T-helper 1 cell treated with Interleukin-12 subunit alpha and Interleukin-12 subunit beta and Interleukin-4 antibody, amounts not matched to agents 30 μg/mL and 1 μg/mL, for 36 hours (primary cell): ENCODE results near the gene MYCBP2.
"Not testable (repeated sequence)": the region's sequence is repeated elsewhere in the genome, so short reads cannot be mapped to it uniquely, and the experiment has no call there.

ENCODE experiments used
- H3K27ac Mint-ChIP-seq: one replicate; pipeline ENCODE4 v1.8.0; 2021; ENCODE audit warnings: mild to moderate bottlenecking, mixed read lengths
- H3K27me3 Mint-ChIP-seq: one replicate; pipeline ENCODE4 v1.8.0; 2021; ENCODE audit warnings: low read depth, mixed read lengths
- H3K36me3 Mint-ChIP-seq: one replicate; pipeline ENCODE4 v1.8.0; 2021; ENCODE audit warnings: low read depth, mixed read lengths
- H3K4me1 Mint-ChIP-seq: one replicate; pipeline ENCODE4 v1.8.0; 2021; ENCODE audit warnings: low read depth, mixed read lengths
- H3K4me3 Mint-ChIP-seq: one replicate; pipeline ENCODE4 v1.8.0; 2021; ENCODE audit warnings: mild to moderate bottlenecking, moderate library complexity, mixed read lengths
- H3K9me3 Mint-ChIP-seq: one replicate; pipeline ENCODE4 v1.8.0; 2021; ENCODE audit warnings: mixed read lengths

The MYCBP2 gene

GRCh38 chr13:77299587-77299986 is 27.3 kb downstream of the MYCBP2 start:
- Mint-ChIP-seq H3K4me3 (no peak overlapping the region), H3K9me3 (no peaks in the 10 kb centered on the region), H3K4me1 (peaks cover 24% of the 10 kb centered on the region), H3K27ac (no peak overlapping the region), H3K36me3 (peaks cover 13% of the 10 kb centered on the region), H3K27me3 (no peaks in the 10 kb centered on the region)

- H3K27me3 Mint-ChIP-seq, result no peaks in the 10 kb centered on the region
- peaks cover 15% of the 10 kb centered on the region for H3K36me3 Mint-ChIP-seq
- H3K4me1 Mint-ChIP-seq, result peaks cover 22% of the 10 kb centered on the region
- H3K9me3 Mint-ChIP-seq, result no peaks in the 10 kb centered on the region
- no peak overlapping the region for H3K4me3 Mint-ChIP-seq
- no peak overlapping the region for H3K27ac Mint-ChIP-seq
Measured at GRCh38 chr13:77298426-77298825, 28.5 kb downstream of the MYCBP2 start.

- Mint-ChIP-seq H3K27ac (no peak overlapping the region), H3K9me3 (peaks cover 7% of the 10 kb centered on the region), H3K4me1 (peaks cover 17% of the 10 kb centered on the region), H3K27me3 (no peaks in the 10 kb centered on the region), H3K4me3 (no peak overlapping the region), H3K36me3 (peaks cover 54% of the 10 kb centered on the region)
Measured at GRCh38 chr13:77291774-77292173, 35.1 kb downstream of the MYCBP2 start.

GRCh38 chr13:77290342-77290741 is 36.6 kb downstream of the MYCBP2 start:
- Mint-ChIP-seq H3K4me3 (no peak overlapping the region), H3K36me3 (peaks cover 56% of the 10 kb centered on the region), H3K4me1 (peaks cover 17% of the 10 kb centered on the region), H3K27ac (no peak overlapping the region), H3K9me3 (peaks cover 7% of the 10 kb centered on the region), H3K27me3 (no peaks in the 10 kb centered on the region)

- Mint-ChIP-seq H3K4me3 (no peak overlapping the region), H3K36me3 (peaks cover 60% of the 10 kb centered on the region), H3K27ac (no peak overlapping the region), H3K4me1 (peaks cover 17% of the 10 kb centered on the region), H3K9me3 (peaks cover 7% of the 10 kb centered on the region), H3K27me3 (no peaks in the 10 kb centered on the region)
Measured at GRCh38 chr13:77289851-77290250, 37.0 kb downstream of the MYCBP2 start.

GRCh38 chr13:77285632-77286031 is 41.3 kb downstream of the MYCBP2 start:
- H3K4me3 Mint-ChIP-seq, H3K27me3 Mint-ChIP-seq, H3K27ac Mint-ChIP-seq, H3K9me3 Mint-ChIP-seq, H3K4me1 Mint-ChIP-seq: not testable (repeated sequence)
- H3K36me3 Mint-ChIP-seq, result peaks cover 48% of the 10 kb centered on the region

- no peaks in the 10 kb centered on the region for H3K27me3 Mint-ChIP-seq
- peaks cover 43% of the 10 kb centered on the region for H3K36me3 Mint-ChIP-seq
- no peak overlapping the region for H3K4me3 Mint-ChIP-seq
- no peak overlapping the region for H3K27ac Mint-ChIP-seq
- peaks cover 4% of the 10 kb centered on the region for H3K4me1 Mint-ChIP-seq
- H3K9me3 Mint-ChIP-seq, result no peaks in the 10 kb centered on the region
Measured at GRCh38 chr13:77285098-77285497, 41.8 kb downstream of the MYCBP2 start.

- peaks cover 26% of the 10 kb centered on the region for H3K36me3 Mint-ChIP-seq
- no peaks in the 10 kb centered on the region for H3K27me3 Mint-ChIP-seq
- H3K4me3 Mint-ChIP-seq, result no peak overlapping the region
- no peak overlapping the region for H3K27ac Mint-ChIP-seq
- peaks cover 4% of the 10 kb centered on the region for H3K4me1 Mint-ChIP-seq
- no peaks in the 10 kb centered on the region for H3K9me3 Mint-ChIP-seq
Measured at GRCh38 chr13:77274126-77274525, 52.8 kb downstream of the MYCBP2 start.

- Mint-ChIP-seq H3K9me3 (no peaks in the 10 kb centered on the region), H3K36me3 (peaks cover 27% of the 10 kb centered on the region), H3K27me3 (no peaks in the 10 kb centered on the region)
Measured at GRCh38 chr13:77269141-77269540, 57.8 kb downstream of the MYCBP2 start.

GRCh38 chr13:77267362-77267761 is 59.5 kb downstream of the MYCBP2 start:
- Mint-ChIP-seq H3K4me1 (no peaks in the 10 kb centered on the region), H3K9me3 (no peaks in the 10 kb centered on the region), H3K27me3 (no peaks in the 10 kb centered on the region), H3K36me3 (peaks cover 20% of the 10 kb centered on the region), H3K4me3 (no peak overlapping the region), H3K27ac (no peak overlapping the region)

More at GRCh38 chr13:77269141-77269540, 57.8 kb downstream of the MYCBP2 start:
- Mint-ChIP-seq H3K4me3 (no peak overlapping the region), H3K4me1 (no peaks in the 10 kb centered on the region), H3K27ac (no peak overlapping the region)

- Mint-ChIP-seq H3K27ac (no peak overlapping the region), H3K36me3 (peaks cover 12% of the 10 kb centered on the region), H3K27me3 (no peaks in the 10 kb centered on the region), H3K4me1 (no peaks in the 10 kb centered on the region), H3K9me3 (no peaks in the 10 kb centered on the region), H3K4me3 (no peak overlapping the region)
Measured at GRCh38 chr13:77265336-77265735, 61.6 kb downstream of the MYCBP2 start.

- peaks cover 25% of the 10 kb centered on the region for H3K36me3 Mint-ChIP-seq
- no peaks in the 10 kb centered on the region for H3K4me1 Mint-ChIP-seq
- H3K9me3 Mint-ChIP-seq, result no peaks in the 10 kb centered on the region
Measured at GRCh38 chr13:77262198-77262597, 64.7 kb downstream of the MYCBP2 start.

GRCh38 chr13:77250975-77251374 is 75.9 kb downstream of the MYCBP2 start:
- H3K4me1 Mint-ChIP-seq, result peaks cover 10% of the 10 kb centered on the region
- no peaks in the 10 kb centered on the region for H3K9me3 Mint-ChIP-seq
- H3K27me3 Mint-ChIP-seq, result no peaks in the 10 kb centered on the region
- no peak overlapping the region for H3K27ac Mint-ChIP-seq
- H3K4me3 Mint-ChIP-seq, result no peak overlapping the region
- H3K36me3 Mint-ChIP-seq, result peaks cover 36% of the 10 kb centered on the region

More at GRCh38 chr13:77262198-77262597, 64.7 kb downstream of the MYCBP2 start:
- no peak overlapping the region for H3K4me3 Mint-ChIP-seq
- H3K27me3 Mint-ChIP-seq, result no peaks in the 10 kb centered on the region
- no peak overlapping the region for H3K27ac Mint-ChIP-seq

- not testable (repeated sequence) for H3K27me3 Mint-ChIP-seq, H3K4me1 Mint-ChIP-seq, H3K27ac Mint-ChIP-seq, H3K4me3 Mint-ChIP-seq, H3K9me3 Mint-ChIP-seq
- H3K36me3 Mint-ChIP-seq, result peaks cover 44% of the 10 kb centered on the region
Measured at GRCh38 chr13:77245224-77245623, 81.7 kb downstream of the MYCBP2 start.

- no peaks in the 10 kb centered on the region for H3K9me3 Mint-ChIP-seq
- H3K27ac Mint-ChIP-seq, result no peak overlapping the region
- no peaks in the 10 kb centered on the region for H3K27me3 Mint-ChIP-seq
- peaks cover 23% of the 10 kb centered on the region for H3K36me3 Mint-ChIP-seq
- no peak overlapping the region for H3K4me3 Mint-ChIP-seq
- H3K4me1 Mint-ChIP-seq, result peaks cover 7% of the 10 kb centered on the region
Measured at GRCh38 chr13:77239312-77239711, 87.6 kb downstream of the MYCBP2 start.

- Mint-ChIP-seq H3K27ac (no peak overlapping the region), H3K27me3 (no peaks in the 10 kb centered on the region), H3K4me1 (peaks cover 11% of the 10 kb centered on the region), H3K36me3 (peaks cover 20% of the 10 kb centered on the region), H3K9me3 (no peaks in the 10 kb centered on the region), H3K4me3 (no peak overlapping the region)
Measured at GRCh38 chr13:77235456-77236022, 91.4 kb downstream of the MYCBP2 start.
